Measurements from ENCODE around the gene PMVK. TPM values are rescaled to one million over a fixed set of nuclear protein-coding genes. Genes with fewer than 3 reads are reported as not detected.
"Not testable (repeated sequence)": the region's sequence is repeated elsewhere in the genome, so short reads cannot be mapped to it uniquely, and the experiment has no call there.

The PMVK gene
- total RNA-seq: 41.8 TPM

- peak; percentile 98 for DNase-seq (ENCODE audit: low spot score)
Measured at GRCh38 chr1:154936555-154937084, at the start of gene PMVK. TSS of gene PMVK (minus strand) at chr1:154936719. CDS start at chr1:154936685, 34 bp downstream.

- DNase-seq (ENCODE audit: low spot score): no peak
Measured at GRCh38 chr1:154983776-154984466, 47.4 kb upstream of the PMVK start.

GRCh38 chr1:154982897-154983648 lies 46.6 kb upstream of the PMVK start, which contains the start of gene FLAD1:
TSS of gene FLAD1 (plus strand) at chr1:154983344. CDS start at chr1:154983695, 351 bp downstream.
- DNase-seq (ENCODE audit: low spot score): peak; percentile 98

GRCh38 chr1:154982341-154982740 lies 45.8 kb upstream of the PMVK start:
- no peak for DNase-seq (ENCODE audit: low spot score)

GRCh38 chr1:154978360-154978759 lies 41.8 kb upstream of the PMVK start:
- DNase-seq (ENCODE audit: low spot score): no peak

GRCh38 chr1:154977762-154978161 lies 41.2 kb upstream of the PMVK start:
- not testable (repeated sequence) for DNase-seq (ENCODE audit: low spot score)

GRCh38 chr1:154975409-154976059 lies 39.0 kb upstream of the PMVK start:
- DNase-seq (ENCODE audit: low spot score): peak; percentile 81

- peak; percentile 97 for DNase-seq (ENCODE audit: low spot score)
Measured at GRCh38 chr1:154974808-154975408, 38.4 kb upstream of the PMVK start.

GRCh38 chr1:154974102-154974807 lies 37.7 kb upstream of the PMVK start, which contains the start of gene CKS1B:
TSS of gene CKS1B (plus strand) at chr1:154974681. CDS start at chr1:154974746, 65 bp downstream.
- DNase-seq (ENCODE audit: low spot score): peak; percentile 98

- peak; percentile 99 for DNase-seq (ENCODE audit: low spot score)
Measured at GRCh38 chr1:154973344-154974101, 37.0 kb upstream of the PMVK start.

- peak; percentile 83 for DNase-seq (ENCODE audit: low spot score)
Measured at GRCh38 chr1:154972517-154973343, 36.2 kb upstream of the PMVK start.

- DNase-seq (ENCODE audit: low spot score): no peak
Measured at GRCh38 chr1:154972213-154972516, 35.6 kb upstream of the PMVK start.

- peak; percentile 80 for DNase-seq (ENCODE audit: low spot score)
Measured at GRCh38 chr1:154971341-154971998, 35.0 kb upstream of the PMVK start.

GRCh38 chr1:154970631-154971340 lies 34.3 kb upstream of the PMVK start, which contains the start of gene SHC1:
TSS of gene SHC1 (minus strand) at chr1:154970747. CDS start at chr1:154970526, 221 bp downstream.
- peak; percentile 93 for DNase-seq (ENCODE audit: low spot score)

GRCh38 chr1:154969860-154970452 lies 33.4 kb upstream of the PMVK start:
- no peak for DNase-seq (ENCODE audit: low spot score)

GRCh38 chr1:154969246-154969645 lies 32.7 kb upstream of the PMVK start:
- no peak for DNase-seq (ENCODE audit: low spot score)

- no peak for DNase-seq (ENCODE audit: low spot score)
Measured at GRCh38 chr1:154968731-154969130, 32.2 kb upstream of the PMVK start.
